Measurements from ENCODE around the gene ZMPSTE24. TPM values are rescaled to one million over a fixed set of nuclear protein-coding genes. Genes with fewer than 3 reads are reported as not detected.

ZMPSTE24 gene
- total and polyA plus RNA-seq, 8 donors = 6.9 to 29.8 (median 12.4) TPM

- Histone ChIP-seq H3K4me1 (no peaks in the 10 kb centered on the region), H3K36me3 (no peaks in the 10 kb centered on the region), H3K27me3 (peaks cover 0 to 10% (median 0%) of the 10 kb centered on the region in 4 donors), H3K9me3 (no peaks in the 10 kb centered on the region), H3K27ac (peak overlapping the region in 1 of 4 donors; percentile 20), H3K4me3 (peak overlapping the region; percentile 18 to 56 (median 31))
- intact Hi-C loops (cut with DNase I) = loop anchor here in 1 of 3 donors (10.0 kb wide), 1 partner anchor 81 kb away; no protein-coding TSS in a partner anchor
- ATAC-seq = peak; percentile 22 to 54 (median 34)
- no peak for TF ChIP-seq CTCF (IDR thresholded peaks at IDR 0.05)
- FAIRE-seq = no peak
- 8 to 12% methylated on average over 41 of the region's 41 CpGs for WGBS, 2 donors
- DNase-seq = no peak
Measured at GRCh38 chr1:40315795-40316594, 58.0 kb downstream of the ZMPSTE24 start.

GRCh38 chr1:40316595-40317393, 58.8 kb downstream of the ZMPSTE24 start, which contains the start of gene COL9A2:
Gene COL9A2, minus strand, starts transcription at chr1:40317286. Its CDS starts 89 bp downstream, at chr1:40317197.
- no peak for FAIRE-seq
- peak; percentile 37 to 84 (median 50) for DNase-seq
- Histone ChIP-seq H3K4me3 (peak within 1 kb of the TSS; percentile 15 to 56 (median 31)), H3K27ac (peak within 1 kb of the TSS in 1 of 4 donors; percentile 20), H3K4me1 (no peaks in the 10 kb centered on the region), H3K27me3 (peaks cover 0 to 10% (median 0%) of the 10 kb centered on the region in 4 donors), H3K9me3 (no peaks in the 10 kb centered on the region), H3K36me3 (no peaks in the 10 kb centered on the region)
- 2% methylated on average over 61 to 84 of the region's 84 CpGs for WGBS, 2 donors
- TF ChIP-seq CTCF (IDR thresholded peaks at IDR 0.05) = no peak
- intact Hi-C loops (cut with DNase I) = loop anchor here in 1 of 3 donors (10.0 kb wide), 1 partner anchor 82 kb away; no protein-coding TSS in a partner anchor
- ATAC-seq = peak; percentile 64 to 74 (median 69)

GRCh38 chr1:40317394-40318074, 59.5 kb downstream of the ZMPSTE24 start:
- ATAC-seq (no peak), DNase-seq (peak in 1 of 6 donors; percentile 62)
- WGBS, 2 donors = 43% methylated on average over 21 of the region's 21 CpGs

More at GRCh38 chr1:40317394-40318074, 59.5 kb downstream of the ZMPSTE24 start:
- Histone ChIP-seq H3K36me3 (no peaks in the 10 kb centered on the region), H3K27ac (no peak overlapping the region), H3K4me3 (peak overlapping the region in 3 of 4 donors; percentile 22 to 56 (median 40)), H3K27me3 (peaks cover 0 to 10% (median 0%) of the 10 kb centered on the region in 4 donors), H3K4me1 (no peaks in the 10 kb centered on the region), H3K9me3 (no peaks in the 10 kb centered on the region)
- FAIRE-seq = no peak
- intact Hi-C loops (cut with DNase I) = loop anchor here in 1 of 3 donors (10.0 kb wide), 1 partner anchor 83 kb away; no protein-coding TSS in a partner anchor
- no peak for TF ChIP-seq CTCF (IDR thresholded peaks at IDR 0.05)
